H1 (cell line): ENCODE measurements around the gene COPA.

Source experiments
- BRCA1 ChIP-seq: IDR thresholded peaks from 2 replicates; pipeline ENCODE4 v1.6.1; 2012; ENCODE audit warnings: low read depth, low read length, improper control_type of control experiment
- CBX8 ChIP-seq: fragments of 300-800, 300-1000 bp; sonication (generic); IDR thresholded peaks from 2 replicates; pipeline ENCODE4 v1.7.1; 2016; ENCODE audit warnings: low read depth, low read length, borderline replicate concordance
- CHD1 ChIP-seq: IDR thresholded peaks from 2 replicates; pipeline ENCODE4 v1.6.1; 2012; ENCODE audit warnings: low read depth, low read length, improper control_type of control experiment
- CREB1 ChIP-seq: IDR thresholded peaks from 2 replicates; pipeline ENCODE4 v1.6.1; 2012; ENCODE audit warnings: inconsistent platforms
- EP300 ChIP-seq, 2 experiments: IDR thresholded peaks; 1 replicate in 1 of 2; 2 replicates in 1 of 2; pipeline ENCODE4 v1.6.1; 2011 to 2012; ENCODE audit warnings: low read depth in 2 of 2, low read length in 2 of 2, mild to moderate bottlenecking in 2 of 2, borderline replicate concordance in 1 of 2, inconsistent platforms in 1 of 2, moderate library complexity in 1 of 2
- EZH2 ChIP-seq: fragments of 200-600 bp; sonication (generic); IDR thresholded peaks from 2 replicates; pipeline ENCODE4 v1.7.1; 2012; ENCODE audit warnings: low read depth, mild to moderate bottlenecking, moderate library complexity, low read length, inconsistent platforms; ENCODE audit not compliant: severe bottlenecking
- POLR2A ChIP-seq, 2 experiments: IDR thresholded peaks; 1 replicate in 1 of 2; 2 replicates in 1 of 2; pipeline ENCODE4 v1.6.1; 2011; ENCODE audit warnings: low read depth in 2 of 2, low read length in 2 of 2, mild to moderate bottlenecking in 2 of 2; ENCODE audit errors: control extremely low read depth in 1 of 2
- RNF2 ChIP-seq: fragments of 200-900, 300-1000 bp; sonication (generic); IDR thresholded peaks from 2 replicates; pipeline ENCODE4 v1.7.1; 2016; ENCODE audit warnings: borderline replicate concordance, low read depth, mild to moderate bottlenecking, antibody characterized with exemption, low read length; ENCODE audit not compliant: poor library complexity, severe bottlenecking; ENCODE audit errors: missing control alignments
- SUZ12 ChIP-seq: fragments of 200-600 bp; sonication (generic); IDR thresholded peaks from 2 replicates; pipeline ENCODE4 v1.6.1; 2012; ENCODE audit warnings: mild to moderate bottlenecking, inconsistent platforms, low read length, moderate library complexity, mixed read lengths
- TAF1 ChIP-seq: IDR thresholded peaks from 2 replicates; pipeline ENCODE4 v1.6.1; 2011; ENCODE audit warnings: mild to moderate bottlenecking, low read depth, low read length
- TF ChIP-seq, protein P1 (sequence below): IDR thresholded peaks from 2 replicates; pipeline ENCODE4 v1.6.1; 2012; ENCODE audit warnings: inconsistent platforms
- TF ChIP-seq, protein P2 (sequence below), 3 experiments: IDR thresholded peaks; 1 replicate in 2 of 3; 2 replicates in 1 of 3; pipeline versions ENCODE4 v1.5.1 to v1.6.1; 2011; ENCODE audit warnings: low read length in 3 of 3, mild to moderate bottlenecking in 3 of 3, inconsistent platforms in 2 of 3, low read depth in 1 of 3, moderate library complexity in 1 of 3; ENCODE audit not compliant: insufficient read depth in 1 of 3; ENCODE audit errors: control extremely low read depth in 1 of 3

DNA sequence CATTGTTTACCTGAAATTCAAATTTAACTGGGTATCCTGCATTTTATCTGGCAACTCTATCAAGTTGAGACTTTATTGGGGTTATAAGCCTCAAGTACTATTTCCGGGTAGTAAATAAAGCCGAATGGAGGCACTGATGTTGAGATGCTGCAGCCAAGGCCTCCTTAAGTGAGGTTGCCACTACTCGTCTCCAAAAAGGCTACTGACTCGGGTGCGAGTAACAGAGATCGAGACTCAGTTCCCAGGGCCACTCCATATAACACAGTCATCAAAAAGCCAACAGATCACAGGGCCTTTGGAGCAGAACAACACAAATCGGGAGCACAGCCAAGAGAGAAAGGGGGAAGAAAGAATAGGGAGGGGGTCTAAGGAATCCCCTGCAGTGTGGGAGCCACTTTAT lies 524 bp downstream of the COPA start:
- TF ChIP-seq EZH2 (no peak), EP300 (IDR thresholded peaks at IDR 0.05; ENCODE audit: borderline replicate concordance in 1 of 2, low read depth in 2 of 2, low read length in 2 of 2) (no peak), RNF2 (no peak), CREB1 (no peak), CBX8 (no peak), BRCA1 (no peak), SUZ12 (no peak), POLR2A (IDR thresholded peaks at IDR 0.05; ENCODE audit: control extremely low read depth in 1 of 2, low read depth in 2 of 2, low read length in 2 of 2) (no peak), CHD1 (no peak), TAF1 (no peak)
- TF ChIP-seq, protein P1, sequence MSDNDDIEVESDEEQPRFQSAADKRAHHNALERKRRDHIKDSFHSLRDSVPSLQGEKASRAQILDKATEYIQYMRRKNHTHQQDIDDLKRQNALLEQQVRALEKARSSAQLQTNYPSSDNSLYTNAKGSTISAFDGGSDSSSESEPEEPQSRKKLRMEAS: no peak
- TF ChIP-seq, protein P2, sequence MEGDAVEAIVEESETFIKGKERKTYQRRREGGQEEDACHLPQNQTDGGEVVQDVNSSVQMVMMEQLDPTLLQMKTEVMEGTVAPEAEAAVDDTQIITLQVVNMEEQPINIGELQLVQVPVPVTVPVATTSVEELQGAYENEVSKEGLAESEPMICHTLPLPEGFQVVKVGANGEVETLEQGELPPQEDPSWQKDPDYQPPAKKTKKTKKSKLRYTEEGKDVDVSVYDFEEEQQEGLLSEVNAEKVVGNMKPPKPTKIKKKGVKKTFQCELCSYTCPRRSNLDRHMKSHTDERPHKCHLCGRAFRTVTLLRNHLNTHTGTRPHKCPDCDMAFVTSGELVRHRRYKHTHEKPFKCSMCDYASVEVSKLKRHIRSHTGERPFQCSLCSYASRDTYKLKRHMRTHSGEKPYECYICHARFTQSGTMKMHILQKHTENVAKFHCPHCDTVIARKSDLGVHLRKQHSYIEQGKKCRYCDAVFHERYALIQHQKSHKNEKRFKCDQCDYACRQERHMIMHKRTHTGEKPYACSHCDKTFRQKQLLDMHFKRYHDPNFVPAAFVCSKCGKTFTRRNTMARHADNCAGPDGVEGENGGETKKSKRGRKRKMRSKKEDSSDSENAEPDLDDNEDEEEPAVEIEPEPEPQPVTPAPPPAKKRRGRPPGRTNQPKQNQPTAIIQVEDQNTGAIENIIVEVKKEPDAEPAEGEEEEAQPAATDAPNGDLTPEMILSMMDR (IDR thresholded peaks at IDR 0.05; ENCODE audit: control extremely low read depth in 1 of 3, insufficient read depth in 1 of 3, low read depth in 1 of 3, low read length in 3 of 3): no peak
